AG09319 (cell line): ENCODE results near the gene RIOX2.

Source experiments
- DNase-seq: peaks from one replicate; pipeline ENCODE4 v3.0.0-alpha.2; 2010; ENCODE audit warnings: low read depth; ENCODE audit errors: extremely low read depth
- TF ChIP-seq, protein P1 (sequence below): IDR thresholded peaks from 2 replicates; pipeline ENCODE4 v1.5.1; 2011; ENCODE audit warnings: low read depth, mild to moderate bottlenecking, inconsistent platforms, low read length, moderate library complexity

RIOX2 gene

GRCh38 chr3:97972976-97973375 lies 745 bp upstream of the RIOX2 start:
- TF ChIP-seq, protein P1, sequence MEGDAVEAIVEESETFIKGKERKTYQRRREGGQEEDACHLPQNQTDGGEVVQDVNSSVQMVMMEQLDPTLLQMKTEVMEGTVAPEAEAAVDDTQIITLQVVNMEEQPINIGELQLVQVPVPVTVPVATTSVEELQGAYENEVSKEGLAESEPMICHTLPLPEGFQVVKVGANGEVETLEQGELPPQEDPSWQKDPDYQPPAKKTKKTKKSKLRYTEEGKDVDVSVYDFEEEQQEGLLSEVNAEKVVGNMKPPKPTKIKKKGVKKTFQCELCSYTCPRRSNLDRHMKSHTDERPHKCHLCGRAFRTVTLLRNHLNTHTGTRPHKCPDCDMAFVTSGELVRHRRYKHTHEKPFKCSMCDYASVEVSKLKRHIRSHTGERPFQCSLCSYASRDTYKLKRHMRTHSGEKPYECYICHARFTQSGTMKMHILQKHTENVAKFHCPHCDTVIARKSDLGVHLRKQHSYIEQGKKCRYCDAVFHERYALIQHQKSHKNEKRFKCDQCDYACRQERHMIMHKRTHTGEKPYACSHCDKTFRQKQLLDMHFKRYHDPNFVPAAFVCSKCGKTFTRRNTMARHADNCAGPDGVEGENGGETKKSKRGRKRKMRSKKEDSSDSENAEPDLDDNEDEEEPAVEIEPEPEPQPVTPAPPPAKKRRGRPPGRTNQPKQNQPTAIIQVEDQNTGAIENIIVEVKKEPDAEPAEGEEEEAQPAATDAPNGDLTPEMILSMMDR: no peak
- no peak for DNase-seq

GRCh38 chr3:97970956-97971620 lies 1.1 kb downstream of the RIOX2 start:
- TF ChIP-seq, protein P1: no peak
- DNase-seq: no peak

DNA sequence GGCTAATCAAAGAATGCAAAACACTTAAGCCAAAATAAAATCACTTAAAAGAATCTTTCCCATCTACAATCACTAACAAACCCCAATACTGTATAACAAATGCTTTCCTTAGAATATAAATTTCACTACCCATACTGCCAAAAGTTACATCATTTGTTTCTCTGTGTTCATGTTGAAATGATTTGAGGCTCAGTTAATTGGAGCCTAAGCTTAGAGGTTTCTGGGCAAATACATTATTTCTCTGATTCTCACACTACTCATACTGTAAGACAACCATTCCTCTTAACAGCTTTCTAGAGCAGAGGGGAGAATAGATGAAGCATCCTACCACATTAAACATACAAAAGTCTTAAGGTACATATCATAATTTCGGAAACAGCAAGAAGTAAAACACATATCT lies 2.1 kb downstream of the RIOX2 start:
- DNase-seq: no peak
- TF ChIP-seq, protein P1: no peak

GRCh38 chr3:97969541-97969940 lies 2.7 kb downstream of the RIOX2 start:
- TF ChIP-seq, protein P1: no peak
- DNase-seq: no peak

GRCh38 chr3:97968376-97968775 lies 3.9 kb downstream of the RIOX2 start:
- TF ChIP-seq, protein P1: no peak
- no peak for DNase-seq

DNA sequence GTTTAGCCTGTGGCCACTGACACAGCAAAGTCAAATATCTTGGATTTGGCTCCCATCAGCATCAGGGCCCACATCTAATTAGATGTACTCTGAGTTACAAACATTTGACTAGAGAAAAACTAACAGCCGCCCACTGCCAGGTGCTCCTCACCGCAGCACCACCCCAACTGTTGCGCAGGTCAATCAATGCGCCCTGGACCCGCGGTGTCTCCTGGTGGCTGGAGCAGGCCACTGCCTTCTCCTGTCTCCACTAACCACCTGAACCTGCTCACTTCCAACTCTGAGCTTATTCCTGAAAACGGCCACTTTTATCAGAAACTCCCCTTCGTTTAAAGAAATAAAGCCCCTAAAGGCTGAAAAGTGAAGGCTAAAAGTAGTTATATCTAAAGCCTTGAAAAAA lies 4.3 kb downstream of the RIOX2 start:
- TF ChIP-seq, protein P1: no peak
- DNase-seq: no peak

DNA sequence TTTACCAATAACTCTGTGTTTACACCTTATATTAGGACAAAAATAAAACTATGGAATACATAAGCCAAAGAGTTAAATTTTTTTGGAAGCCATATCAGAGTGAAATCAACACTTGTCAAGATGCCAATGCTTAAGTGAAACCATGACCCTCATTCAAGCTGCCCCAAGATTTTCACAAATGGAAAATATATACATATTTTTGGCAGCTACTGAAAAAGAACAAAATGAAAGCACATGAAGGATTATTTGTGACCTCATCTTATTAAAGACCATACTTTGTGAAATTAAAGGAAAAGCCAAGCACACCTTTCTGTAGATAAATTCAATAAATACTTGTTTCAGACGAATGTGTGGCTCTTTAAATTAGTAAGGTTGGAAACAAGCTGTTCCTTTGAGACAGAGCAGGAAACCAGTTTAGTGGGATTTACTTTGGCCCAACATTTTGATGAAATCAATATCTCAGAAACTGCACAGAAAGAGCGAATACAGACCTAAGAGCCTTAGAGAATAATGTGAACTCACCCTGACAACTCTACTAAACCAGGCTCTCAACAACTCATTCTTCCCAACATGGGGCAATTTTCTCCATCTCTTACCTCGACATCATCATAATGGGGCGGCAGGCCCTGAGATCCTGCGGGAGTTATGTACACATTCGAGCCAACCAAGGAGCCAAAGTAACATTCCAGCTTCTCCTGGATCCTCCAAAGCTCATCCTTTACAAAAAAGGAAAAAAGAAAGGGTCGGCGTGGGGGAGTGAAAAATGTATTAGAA lies 11.1 kb downstream of the RIOX2 start:
- no peak for DNase-seq
- TF ChIP-seq, protein P1: no peak
